CD4-positive, alpha-beta T cell treated with Interleukin-15 for 4 hours (primary cell): ENCODE measurements around the gene DHFR.

ENCODE experiments used
- DNase-seq: peaks from one replicate; pipeline ENCODE4 v3.0.0-alpha.2; 2020; ENCODE audit warnings: low spot score

Gene DHFR

DNA sequence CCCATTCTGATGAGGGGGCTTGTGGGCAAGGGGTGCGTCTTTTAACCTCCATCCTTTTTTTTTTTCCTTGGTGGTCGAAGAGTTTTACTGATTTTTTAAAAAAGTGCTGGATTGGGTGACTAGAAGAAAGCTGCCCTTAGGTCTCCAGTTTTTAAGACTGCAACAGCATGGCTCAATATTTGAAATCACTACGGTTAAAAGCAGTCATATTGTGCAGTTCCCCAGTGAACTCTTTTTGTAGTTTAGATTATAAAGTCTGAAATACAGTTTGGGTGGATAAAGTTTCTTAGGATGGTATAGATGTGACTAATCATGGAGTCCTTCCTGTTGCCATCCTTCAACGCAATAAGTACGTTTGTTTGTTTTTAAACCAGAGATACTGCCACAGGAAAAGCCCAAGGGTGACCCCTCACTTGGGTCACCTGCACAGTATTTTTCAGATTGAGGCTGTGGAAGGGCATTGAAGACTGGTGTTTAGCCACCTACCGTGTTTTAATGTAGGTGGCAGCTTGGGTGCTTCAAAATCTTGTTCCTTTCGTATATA is 520 bp upstream of the DHFR start:
- no peak for DNase-seq

DNA sequence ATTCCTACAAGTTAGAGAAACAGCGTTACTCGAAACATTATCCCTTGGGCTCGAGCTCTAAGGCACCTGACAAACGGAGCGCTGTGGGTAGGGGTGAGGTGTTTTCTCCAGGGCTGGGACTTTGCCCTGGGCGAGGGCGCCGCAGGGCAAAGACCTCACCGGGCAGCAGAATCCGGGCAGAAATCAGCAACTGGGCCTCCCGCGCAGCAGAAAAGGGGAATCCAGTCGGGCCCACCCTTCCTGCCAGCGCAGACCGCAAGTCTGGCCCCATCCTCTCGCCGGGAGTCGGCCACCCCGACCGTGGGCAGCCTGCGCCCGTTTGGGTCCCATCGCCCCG is 761 bp downstream of the DHFR start:
- DNase-seq, result no peak

DNA sequence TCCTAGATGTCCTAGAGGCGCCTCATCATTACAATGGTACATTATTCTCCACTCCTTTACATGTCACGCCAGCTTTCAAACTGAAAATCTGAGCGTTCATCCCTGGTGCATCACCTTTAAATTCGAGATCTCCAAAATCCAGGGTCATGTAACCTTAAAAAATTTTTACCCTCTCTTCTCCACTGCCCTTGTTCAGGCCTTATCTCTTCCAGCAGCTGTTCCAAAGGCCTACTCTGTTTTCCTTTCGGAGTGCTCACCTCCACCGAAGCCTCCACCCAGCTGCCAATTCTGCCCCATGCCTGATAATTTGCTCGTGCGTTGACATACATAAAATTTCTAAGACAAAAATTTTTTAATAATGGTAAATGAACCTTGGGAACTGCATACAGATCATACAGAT is 1.3 kb downstream of the DHFR start:
- DNase-seq, result no peak

DNA sequence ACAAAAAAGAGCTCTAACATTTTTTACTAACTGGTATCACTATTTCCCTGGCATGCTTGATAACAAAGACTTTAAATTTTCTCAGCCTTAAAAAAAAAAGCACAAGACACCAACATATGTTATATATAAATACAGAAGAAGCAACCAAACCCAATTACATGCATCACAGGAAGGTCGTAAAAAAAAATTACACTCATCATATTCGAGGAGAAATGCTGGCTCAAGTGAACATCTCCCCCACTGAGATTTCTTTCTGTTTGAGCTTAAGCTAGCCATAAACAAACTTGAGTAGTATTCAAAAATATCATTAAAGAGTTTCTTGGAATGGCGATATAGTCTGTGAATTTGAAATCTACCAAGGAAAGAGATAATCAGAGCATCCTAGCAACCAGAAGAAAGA is 7.9 kb downstream of the DHFR start:
- DNase-seq, result no peak

DNA sequence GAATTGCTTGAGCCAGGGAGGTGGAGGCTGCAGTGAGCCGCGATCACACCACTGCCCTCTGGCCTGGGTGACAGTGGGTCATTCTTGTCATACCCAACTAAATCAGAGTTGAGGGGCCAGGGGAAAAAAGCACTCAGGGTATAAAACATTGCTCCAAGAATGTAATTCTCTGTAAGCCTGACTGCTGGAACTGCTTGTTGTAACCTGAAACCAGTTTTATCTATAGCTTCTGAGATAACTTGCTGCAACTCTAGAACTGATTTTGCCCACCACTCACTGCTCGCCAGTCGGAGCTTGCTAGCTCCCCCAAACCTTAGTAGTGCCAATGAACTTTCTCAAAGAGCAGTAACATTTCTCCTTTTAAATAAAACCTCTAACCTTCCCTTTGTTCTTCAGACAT is 9.9 kb downstream of the DHFR start:
- DNase-seq, result no peak

DNA sequence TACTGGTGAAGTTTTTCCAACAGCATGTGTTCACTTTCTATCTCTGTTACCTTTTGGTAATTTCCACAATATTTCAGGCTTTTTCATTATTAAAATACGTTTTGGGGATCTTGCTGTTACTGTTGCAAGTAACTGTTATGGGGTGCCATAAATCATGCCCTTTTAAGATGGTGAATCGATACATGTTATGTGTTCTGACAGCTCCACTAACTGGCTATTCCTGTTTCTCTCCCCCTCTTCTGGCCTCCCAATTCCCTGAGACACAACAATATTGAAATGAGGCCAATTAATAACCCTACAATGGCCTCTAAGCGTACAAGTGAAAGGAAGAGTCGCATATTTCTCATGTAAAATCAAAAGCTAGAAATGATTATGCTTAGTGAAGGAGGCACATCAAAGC is 13.4 kb downstream of the DHFR start:
- DNase-seq, result no peak

DNA sequence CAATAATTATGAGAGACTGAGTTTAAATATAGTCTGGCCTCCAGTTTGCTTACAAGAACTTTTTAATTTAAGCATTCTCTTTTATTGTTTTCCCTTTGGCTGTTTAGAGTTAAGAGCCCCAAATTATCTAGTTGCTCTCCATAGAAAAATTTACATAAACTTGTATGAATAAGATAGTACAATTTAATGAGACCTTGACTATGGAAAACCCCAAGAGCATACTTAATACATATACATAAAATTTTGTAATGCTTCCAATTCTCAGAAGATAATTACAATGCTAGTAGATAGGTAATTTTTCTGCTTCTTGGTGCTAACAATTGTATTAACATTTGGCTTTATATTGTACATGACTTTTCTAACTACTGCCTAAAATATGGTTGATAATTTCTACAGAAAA is 20.6 kb downstream of the DHFR start:
- no peak for DNase-seq

DNA sequence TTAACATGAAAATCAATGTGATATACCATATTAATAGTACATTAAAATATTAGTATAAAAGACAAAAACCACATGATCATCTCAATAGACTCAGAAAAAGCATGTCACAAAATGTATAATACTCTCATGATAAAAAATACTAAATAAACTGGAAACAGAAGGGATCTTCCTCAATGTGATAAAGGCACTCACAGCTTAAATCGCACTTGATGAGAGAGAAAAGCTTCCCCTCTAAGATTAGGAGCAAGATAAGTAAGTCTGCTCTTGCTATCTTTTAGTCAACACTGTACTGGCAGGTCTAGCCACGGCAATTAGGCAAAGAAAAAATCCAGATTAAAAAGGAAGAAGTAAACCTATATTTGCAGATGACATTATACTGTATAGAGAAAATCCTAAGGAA is 22.1 kb downstream of the DHFR start:
- DNase-seq, result no peak

DNA sequence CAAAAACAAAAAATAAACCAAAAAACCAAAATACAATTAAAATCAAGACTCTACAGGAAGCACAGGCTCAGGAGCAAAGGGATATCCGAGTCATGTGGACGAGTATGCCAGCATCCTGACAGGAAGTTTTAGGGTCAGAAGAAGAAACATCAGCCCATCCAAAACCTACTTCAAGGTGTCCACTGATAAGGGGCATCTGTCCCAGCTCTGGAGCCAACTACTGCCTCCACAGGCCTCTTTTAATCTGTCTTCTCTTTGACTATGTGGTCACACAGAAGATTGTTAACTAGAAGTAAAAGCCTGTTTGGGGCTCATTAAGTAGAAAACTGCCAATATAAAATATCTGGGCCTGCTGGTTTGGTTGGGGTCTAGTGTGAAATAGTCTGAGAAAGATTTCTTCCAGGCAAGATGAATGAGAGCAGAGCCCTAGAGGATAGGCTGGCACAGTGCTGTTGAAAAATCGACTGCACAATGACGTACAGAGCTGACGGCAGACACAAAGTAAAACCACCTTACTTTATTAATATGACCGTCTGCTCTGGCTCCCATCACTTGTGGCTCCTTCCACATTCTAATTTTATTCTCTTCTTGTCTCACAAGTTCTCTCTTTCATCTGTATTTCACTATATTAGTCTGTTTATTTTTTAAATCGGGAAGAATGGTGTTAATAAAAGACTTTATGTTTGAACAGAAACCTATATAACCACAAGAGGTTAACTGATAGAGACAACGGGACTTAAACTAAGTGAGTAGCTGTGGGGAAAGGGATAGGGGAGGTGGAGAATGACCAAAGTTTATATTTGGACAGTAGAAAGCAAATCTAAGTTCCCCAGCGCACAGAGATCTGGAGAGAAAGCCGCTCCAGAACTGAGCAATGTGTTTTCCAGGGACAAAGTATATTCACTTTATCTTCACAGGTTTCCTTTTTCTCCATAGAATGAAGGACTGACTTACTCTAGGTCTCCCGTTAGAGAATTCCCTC is 23.2 kb downstream of the DHFR start:
- DNase-seq, result no peak

DNA sequence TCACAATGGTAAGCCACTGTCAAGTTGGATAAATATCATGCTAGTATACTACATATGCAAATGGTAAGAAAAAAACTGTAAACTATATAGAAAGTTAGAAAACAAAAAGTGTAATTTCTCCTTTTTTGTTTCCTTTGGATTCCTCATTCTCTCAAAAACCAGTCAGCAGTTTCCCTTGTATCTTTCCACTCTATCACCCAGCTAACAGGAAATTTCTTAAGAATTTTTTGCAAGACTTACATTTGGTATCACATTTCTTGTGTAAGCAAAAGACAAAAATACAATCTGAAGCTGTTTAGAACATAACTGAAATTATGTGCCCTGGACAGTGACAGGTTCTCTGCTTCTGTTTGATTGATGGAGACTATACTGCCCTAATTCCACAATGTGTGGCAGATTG is 25.5 kb downstream of the DHFR start:
- no peak for DNase-seq

DNA sequence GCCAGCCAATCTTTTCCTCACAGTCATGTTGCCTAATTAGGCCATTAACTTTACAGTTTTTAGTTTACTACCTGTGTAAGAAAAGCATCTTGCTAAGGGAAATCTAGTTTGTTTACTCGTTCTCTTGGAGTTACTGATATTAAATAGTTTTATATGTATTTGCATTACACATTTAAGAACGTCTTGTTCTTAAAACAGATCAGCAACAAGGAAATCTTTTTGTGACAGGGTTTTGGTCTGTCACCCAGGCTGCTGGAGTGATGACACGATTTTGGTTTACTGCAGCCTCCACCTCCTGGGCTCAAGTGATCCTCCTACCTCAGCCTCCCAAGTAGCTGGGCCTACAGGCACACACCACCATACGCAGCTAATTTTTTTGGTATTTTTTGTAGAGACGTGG is 29.6 kb downstream of the DHFR start:
- DNase-seq, result no peak

DNA sequence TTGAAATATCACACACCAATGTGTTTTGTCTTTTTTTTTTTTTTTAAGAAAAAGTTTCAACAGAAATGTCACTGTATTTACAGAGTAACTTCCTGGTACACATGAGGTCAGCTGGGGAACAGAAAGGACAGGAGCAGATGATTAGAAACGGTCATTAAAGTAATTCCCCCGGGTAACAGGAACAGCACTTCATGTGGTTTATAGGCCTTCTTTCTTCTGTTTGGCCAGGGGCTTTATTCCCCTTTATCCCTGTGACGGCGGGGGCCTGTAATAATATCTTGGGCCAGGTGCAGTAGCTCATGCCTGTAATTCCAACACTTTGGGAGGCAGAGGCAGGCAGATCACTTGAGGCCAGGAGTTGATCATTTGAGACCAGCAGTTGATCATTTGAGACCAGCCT is 30.8 kb downstream of the DHFR start:
- no peak for DNase-seq

DNA sequence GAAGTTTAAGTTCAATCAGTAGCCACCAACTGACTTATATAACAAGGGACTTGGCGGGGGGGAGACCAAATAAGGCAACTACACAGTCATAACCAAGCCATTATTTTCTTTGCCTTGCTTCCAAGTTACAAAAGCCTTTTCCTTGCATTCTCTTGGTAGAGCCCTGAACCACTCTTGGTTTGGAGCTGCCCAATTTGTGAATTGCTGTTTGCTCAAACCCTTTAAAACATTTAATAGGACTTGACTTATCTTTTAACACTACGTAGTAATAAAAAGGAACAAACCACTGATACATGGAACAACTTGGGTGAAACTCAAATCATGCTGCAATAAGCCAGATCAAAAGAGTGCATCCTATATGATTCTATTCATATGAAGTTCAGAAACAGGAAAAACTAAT is 32.0 kb downstream of the DHFR start:
- no peak for DNase-seq

DNA sequence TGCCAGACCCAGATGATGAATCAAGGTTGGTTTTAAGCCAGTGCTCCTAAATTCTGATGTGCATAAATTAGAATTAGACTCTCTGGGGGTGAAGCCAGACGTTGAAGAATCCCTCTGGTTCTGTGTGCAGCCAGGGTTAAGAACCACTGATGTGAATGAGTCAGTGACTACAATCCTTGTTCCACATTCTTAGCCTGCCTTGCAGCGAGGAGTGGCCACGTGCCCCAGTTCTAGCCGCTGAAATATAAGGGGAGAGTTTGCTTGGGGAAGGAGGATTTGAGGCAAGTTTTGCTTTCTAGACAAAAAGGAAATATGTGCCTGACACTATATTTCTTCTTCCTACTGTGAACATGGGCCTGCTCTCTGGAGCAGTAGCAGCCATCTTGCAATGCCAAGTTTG is 34.6 kb downstream of the DHFR start:
- no peak for DNase-seq

DNA sequence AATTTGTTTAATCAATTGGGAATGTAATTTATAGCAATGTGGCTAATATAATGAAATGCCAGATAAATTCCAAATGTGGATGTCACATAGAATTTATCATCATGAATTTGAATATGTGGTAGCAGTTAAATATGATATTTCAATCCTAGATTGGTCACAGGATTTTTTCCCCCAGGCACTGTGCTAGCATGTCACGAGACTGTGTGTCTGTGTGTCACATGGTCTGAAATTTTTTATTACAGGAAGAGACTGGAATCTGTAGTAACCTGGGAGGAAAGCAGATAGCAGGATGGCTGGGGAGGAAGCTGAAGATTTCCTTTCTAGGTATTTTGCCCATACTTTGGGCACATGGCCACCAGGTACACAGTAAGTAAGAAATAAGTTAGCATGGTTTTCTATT is 35.7 kb downstream of the DHFR start:
- no peak for DNase-seq

DNA sequence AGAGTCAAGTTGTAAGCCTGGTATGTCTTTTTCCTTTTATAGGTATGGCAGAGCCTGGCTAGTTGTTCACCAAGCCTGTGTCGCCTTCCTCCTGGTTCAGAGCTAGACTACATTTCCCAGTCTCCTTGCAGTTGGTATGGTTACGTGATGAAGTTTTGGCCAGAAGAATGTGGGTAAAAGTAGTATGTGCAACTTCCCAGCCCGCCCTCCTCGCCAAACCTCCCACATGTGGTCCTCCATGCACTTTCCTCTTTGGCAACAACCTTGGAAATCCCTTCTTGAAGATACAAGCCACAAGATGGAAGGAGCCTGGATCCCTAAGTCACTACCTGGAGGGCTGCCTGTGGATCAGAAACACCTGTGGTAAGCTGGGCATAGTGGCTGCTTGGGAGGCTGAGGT is 36.3 kb downstream of the DHFR start:
- no peak for DNase-seq

DNA sequence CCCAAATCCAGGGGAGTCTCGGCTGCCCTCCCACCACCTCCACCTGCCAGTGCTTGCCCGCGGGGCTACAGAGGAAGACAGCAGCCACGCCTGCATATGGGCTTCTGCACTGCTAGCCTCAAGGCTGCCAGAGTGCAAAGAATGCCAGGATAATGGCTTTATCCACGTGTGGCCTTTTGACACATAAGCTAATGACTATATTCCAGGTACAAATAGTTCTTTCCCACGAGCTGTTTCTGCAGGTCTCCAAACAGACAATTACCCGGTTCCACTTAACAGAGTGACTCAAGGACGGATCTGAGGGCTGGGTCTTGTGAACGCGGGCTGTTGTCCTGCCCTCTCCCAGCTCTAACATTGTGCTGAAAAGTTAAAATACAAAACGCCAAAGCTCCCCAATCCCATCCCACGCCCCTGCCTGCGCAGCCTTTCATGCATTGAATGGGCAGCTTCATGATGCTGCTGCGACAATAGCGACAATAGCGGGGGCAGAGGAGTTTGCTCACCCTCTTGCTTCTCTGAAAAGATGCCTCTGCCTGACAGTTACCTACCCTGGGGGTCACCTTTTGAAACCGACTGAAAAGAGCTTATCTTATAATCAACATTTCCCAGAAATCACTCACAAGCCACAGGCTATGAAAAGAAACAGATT is 39.4 kb downstream of the DHFR start:
- no peak for DNase-seq

DNA sequence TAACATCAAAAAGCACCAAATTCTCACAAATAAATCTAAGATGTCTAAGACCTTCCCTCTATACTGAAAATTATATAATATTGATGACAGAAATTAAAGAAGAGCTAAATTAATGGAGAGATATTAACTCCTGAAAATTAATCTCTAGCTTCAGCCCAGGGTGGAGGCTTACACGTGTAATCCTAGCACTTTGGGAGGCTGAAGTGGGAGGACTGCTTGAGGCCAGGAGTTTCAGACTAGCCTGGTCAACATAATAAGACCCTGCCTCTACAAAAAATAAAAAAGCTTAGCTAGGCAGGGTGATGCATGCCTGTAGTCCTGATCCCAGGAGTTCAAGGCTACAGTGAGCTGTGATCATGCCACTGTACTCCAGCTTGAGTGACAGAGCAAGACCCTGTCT is 45.1 kb downstream of the DHFR start:
- no peak for DNase-seq

DNA sequence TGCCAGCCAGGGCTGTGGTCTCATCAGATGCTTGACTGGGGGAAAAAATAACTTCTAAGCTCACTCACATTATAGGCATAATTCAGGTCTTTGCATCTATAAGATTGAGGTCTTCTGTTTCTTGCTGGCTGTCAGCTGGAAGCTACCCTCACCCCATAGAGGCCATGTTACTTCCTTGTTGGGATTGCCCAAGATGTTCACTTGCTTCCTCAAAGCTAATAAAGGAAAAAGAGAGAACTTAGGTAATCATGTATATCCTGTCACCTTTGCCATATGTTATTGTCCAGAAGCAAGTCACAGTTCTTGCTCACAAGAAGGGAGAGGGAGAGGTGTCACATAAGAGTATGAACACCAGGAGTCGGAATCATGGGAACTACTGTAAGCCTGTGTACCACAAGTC is 46.1 kb downstream of the DHFR start:
- no peak for DNase-seq

DNA sequence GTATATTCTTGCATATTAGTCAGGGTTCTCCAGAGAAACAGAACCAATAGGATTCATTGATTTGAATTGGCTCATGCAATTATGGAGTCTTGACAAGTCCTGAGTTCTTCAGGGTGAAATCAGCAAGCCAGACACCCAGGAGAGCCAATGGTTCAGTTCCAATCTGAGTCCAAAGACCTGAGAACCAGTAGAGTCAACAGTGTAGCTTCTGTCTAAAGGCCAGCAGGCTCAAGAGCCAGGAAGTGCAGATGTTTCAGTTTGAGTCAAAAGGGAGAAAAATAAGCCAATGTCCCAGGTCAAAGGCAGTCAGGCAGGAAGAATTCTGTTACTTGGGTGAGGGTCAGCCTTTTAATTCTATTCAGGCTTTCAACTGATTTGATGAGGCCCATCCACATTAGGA is 47.0 kb downstream of the DHFR start:
- DNase-seq, result no peak

DNA sequence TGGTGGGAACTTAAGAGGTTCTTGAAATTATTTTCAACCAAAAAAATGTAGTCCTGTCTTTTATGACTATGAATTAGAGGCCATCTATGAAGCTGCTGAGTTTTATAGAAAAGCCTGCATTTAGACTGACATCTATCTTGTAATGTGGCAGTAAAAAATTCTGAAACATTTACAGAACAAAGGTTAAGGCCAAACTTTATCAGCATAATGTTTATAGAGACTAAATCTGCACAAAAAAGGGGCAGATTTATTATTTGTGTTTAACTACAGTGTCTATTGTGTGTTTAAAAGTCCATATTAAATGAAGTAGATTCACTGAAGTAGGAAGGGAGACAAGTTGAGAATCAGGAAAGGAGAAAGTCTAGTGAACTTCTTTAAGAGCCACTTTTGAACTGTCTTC is 47.4 kb downstream of the DHFR start:
- DNase-seq, result no peak

DNA sequence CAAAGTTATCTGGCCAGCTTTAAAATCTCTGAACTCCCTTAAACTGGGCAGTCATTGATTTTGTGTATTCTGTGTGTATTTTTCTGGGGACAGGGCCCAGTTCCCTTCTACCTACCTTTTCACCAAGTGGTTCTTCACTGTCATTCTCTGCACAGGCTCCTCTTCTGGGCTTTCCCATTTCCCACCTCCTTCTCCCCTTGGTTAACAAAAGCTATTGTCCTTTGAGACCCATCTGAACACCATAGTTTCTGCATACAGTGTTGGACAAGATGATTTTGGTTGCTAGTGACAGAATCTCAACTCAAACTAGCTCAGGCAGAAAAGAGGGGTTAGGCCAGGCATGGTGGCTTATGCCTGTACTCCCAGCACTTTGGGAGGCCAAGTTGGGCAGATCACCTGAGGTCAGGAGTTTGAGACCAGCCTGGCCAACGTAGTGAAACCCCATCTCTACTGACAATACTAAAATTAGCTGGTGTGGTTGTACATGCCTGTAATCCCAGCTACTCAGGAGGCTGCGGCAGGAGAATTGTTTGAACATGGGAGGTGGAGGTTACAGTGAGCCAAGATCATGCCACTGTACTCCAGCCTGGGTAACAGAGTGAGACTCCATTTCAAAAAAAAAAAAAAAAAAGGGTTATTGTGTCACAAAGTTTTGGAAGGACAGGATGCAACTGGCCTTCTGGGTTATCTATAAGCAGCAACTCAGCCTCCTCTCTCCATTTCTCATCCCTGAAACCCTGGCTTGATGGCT is 53.7 kb downstream of the DHFR start:
- no peak for DNase-seq

DNA sequence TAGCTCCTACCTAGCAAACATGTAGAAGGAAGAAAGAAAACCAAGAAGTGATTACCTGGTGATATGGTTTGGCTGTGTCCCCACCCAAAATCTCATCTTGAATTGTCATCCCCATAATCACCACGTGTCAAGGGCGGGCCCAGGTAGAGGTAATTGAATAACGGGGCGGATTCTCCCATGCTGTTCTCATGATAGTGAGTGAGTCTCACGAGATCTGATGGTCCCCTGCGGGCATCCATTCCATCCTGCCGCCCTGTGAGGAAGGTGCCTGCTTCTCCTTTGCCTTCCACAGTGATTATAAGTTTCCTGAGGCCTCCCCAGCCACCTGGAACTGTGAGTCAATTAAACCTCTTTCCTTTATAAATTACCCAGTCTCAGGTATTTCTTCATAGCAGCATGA is 57.3 kb downstream of the DHFR start:
- no peak for DNase-seq
